Thyroid gland (tissue), 4 donors: ENCODE measurements around the gene DLL1.

Experiments
- CTCF ChIP-seq, 6 experiments: fragments of 200-600 bp in 3 of 6; fragments of 450-650 bp in 3 of 6; sonication (generic) in 3 of 6; IDR thresholded peaks; one replicate each; pipeline ENCODE4 v1.5.1; 2016 to 2019; ENCODE audit warnings: antibody characterized with exemption in 6 of 6, mild to moderate bottlenecking in 2 of 6, inconsistent platforms in 1 of 6, moderate library complexity in 1 of 6
- POLR2A ChIP-seq, 2 donors: fragments of 450-650 bp; IDR thresholded peaks; one replicate each; pipeline ENCODE4 v1.6.1; 2017; ENCODE audit warnings: antibody characterized with exemption in 2 of 2, mild to moderate bottlenecking in 2 of 2, moderate library complexity in 1 of 2

- TF ChIP-seq POLR2A (IDR thresholded peaks at IDR 0.05), result no peak
- TF ChIP-seq CTCF (IDR thresholded peaks at IDR 0.05), result no peak
Observed at GRCh38 chr6:170278743-170279094, 12.2 kb downstream of the DLL1 start.
